ENCODE measurements around the gene SPNS2.

Gene SPNS2

DNA sequence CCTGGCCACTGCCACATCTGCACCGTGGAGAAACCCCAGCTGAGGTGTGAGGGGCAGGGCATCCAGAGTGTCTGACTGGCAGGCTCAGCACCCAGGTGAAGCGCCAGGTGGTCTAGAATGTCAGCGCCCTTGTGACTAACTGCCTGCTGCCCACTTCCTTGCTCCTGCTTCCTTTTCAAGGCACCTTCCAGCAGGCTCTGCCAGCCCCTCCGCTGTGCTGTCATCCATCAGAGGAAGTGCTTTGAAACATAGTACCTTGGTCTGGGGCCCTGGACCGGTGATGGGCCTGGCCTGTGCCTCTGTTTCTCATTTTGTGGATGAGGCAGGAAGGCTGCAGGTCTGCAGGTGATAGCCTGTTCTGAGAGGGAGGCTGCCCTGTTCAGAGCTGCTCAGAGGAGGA lies 5.5 kb downstream of the SPNS2 start:
- DNase-seq: no peak

GRCh38 chr17:4505187-4505586 lies 6.5 kb downstream of the SPNS2 start:
- DNase-seq: no peak

- no peak for DNase-seq
Observed at GRCh38 chr17:4506175-4506813, 7.6 kb downstream of the SPNS2 start.

GRCh38 chr17:4506892-4507291 lies 8.2 kb downstream of the SPNS2 start:
- DNase-seq: no peak

- no peak for DNase-seq
Observed at GRCh38 chr17:4507361-4508111, 8.9 kb downstream of the SPNS2 start.

GRCh38 chr17:4508207-4508606 lies 9.5 kb downstream of the SPNS2 start:
- no peak for DNase-seq

- no peak for DNase-seq
Observed at GRCh38 chr17:4509401-4509800, 10.7 kb downstream of the SPNS2 start.

GRCh38 chr17:4509923-4510617 lies 11.4 kb downstream of the SPNS2 start:
- no peak for DNase-seq

GRCh38 chr17:4510618-4510941 lies 11.9 kb downstream of the SPNS2 start:
- no peak for DNase-seq

DNA sequence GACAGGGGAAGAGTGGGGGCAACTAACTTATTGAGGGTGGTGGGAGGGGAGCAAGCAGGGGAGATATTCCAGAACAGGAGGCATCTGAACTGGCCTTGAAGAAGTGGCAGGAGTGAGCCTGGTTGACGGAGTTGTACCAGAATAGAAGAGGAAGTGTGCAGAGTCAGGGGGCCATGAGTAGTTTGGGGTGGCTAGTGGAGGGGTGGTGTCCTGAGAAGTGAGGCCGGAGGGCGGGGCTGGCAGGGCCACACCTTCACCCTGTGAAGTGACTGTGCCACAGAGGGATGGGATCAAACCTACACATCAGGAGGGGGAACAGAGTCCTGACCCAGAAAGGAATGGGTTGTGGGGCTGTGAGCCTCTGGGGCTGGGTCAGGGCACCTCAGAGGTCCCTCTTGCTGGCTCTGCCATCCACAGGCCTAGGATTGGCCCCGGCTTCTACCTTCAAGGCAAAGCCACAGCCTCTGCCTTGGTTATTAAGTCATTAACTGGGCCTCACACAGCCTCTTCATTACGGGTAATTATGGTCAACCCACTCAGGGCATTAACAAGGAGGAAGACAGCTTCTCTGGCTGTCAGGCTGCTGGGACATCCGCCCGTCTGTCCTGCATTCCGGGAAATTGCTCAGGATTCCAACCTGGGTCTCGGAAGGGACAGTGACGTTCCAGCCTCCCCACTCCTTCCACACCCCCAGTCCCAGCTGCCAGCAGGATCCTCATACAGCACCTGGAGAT lies 12.7 kb downstream of the SPNS2 start:
- no peak for DNase-seq

GRCh38 chr17:4512156-4513112 lies 13.8 kb downstream of the SPNS2 start:
- no peak for DNase-seq

DNA sequence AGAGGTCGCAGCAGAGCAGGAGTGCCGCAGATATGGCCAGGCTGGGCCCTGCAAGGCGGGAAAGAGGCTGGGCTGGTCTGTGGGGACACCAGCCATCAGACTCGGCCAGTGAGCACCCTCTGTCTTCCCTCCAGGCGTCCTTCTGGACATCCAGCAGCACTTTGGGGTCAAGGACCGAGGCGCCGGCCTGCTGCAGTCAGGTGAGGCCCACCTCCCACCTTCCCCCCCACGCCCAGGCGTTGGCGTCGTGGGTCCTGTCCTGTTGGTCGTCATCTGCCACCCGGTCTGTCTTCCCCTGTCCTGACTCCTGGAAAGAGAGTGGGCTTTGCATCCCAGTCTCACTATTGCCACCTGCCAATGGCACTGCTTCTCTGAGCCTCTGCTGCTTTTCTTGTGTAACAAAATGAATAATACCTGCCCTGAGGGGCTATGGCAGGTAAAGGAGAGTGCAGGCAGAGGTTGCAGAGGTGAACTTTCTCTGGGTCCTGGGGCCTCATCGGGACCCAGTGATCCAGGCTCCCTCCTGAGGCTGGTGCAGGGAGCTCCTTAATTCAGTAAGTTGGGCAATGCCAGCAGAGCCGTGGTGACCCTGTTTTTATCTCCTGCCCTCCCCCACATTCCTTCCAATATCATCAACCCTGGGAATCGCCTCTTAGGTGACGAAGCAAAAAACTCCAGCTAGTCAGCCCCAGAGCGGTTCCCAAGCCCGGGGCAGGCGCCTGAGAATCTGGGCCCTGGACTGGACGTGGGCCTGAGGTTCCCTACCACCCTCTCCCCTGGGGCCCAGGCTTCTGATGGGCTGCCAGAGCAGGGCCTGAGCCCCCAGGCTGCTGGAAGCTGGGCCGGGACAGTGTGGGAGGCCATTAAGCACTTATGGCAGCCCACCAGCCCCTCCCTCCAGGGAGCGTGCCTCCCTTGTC lies 14.7 kb downstream of the SPNS2 start:
- DNase-seq: no peak

DNA sequence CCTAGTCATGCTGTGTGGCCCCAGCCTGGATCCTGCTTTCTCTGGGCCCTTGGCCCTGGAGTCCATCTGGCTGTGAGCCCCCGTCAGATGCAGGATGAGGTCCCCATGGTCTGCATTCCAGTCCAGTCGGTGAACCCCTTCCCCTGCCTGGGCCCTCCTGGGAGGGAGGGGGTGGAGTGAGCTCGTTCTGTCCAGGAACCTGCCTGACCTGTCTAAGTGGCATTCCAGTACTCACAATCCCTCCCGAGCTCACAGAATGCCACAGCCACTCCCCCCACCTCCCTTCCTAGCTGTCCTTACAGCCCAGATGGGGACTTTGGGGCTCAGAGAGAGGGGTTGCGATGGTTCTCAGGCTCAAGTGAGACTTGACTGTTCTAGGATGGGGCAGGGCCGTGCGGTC lies 15.5 kb downstream of the SPNS2 start:
- no peak for DNase-seq

DNA sequence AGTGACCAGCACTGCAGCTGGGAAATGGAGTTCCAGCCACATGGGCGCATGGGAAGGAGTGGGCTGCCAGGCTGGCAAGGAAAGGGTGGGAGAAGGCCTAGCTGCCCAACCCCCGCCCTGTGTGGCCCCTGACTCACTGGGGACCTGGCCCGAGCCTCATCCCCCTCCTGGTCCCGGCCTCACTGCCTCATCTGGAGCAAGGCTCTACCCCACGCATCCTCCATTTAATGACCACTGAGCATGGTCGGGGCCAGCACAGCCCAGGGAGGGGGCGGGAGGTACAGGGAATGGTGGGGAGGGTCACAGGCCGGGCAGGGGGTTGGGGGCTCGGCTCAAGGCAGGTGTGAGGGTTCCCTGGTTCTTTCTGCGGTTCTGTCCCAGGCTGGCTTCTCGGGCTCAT lies 16.1 kb downstream of the SPNS2 start:
- DNase-seq: no peak

DNA sequence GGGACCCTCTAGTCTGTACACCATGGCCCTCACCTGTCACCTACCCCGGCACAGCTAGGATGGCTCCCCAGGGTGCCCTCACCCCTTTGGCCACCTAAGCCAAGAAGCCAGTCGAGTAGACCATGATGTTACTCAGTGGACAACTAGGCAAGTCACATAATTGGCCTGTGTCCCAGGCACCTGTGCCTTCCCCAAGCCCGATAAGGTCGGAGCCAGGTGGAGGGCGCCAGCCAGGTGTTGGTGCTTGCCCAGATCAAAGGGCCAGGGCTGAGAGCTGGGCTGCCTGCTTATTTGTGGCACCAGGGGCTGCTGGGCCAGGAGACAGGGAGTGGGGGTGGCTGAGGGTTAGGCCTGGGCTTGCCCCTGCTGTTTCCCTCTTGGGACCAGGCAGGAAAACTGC lies 16.8 kb downstream of the SPNS2 start:
- DNase-seq: no peak

DNA sequence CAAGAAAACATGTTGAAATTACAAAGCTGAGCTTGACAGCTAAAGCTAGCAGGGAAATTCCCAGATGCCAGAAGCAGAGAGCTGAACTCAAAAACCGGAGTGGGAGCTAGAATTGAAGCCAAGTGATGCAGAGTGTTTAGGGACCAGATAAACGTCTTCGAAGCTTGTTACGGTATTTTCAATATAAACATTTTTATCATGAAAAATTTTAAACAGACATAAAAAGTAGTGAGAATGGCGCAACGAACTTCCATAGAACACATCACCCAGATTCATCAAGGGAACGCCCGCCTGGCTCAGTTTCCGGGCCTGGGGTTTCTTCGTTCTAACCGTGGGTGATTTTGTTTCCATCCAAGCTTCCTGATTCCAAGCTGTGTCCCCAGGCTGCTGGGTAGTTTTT lies 18.1 kb downstream of the SPNS2 start:
- DNase-seq: no peak

DNA sequence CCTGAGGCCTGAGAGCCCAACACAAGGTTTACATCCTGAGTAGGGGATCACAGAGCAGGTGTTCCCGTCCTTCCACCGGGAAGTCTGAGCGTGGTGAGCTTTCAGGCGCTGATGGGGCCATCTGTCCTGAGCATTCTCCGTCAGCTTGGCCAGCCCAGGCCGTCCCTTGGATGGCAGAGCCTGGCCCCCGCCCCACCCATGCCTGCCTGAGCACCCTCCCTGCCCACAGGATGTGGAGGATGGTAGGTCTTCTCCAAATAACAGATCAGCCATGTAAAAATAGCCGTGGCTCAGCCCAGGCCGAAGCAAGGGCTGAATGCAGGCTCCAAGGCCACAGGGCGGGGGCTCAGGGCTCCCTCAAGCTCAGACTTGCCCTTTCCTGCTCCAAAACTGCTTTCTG lies 20.2 kb downstream of the SPNS2 start:
- DNase-seq: no peak

DNA sequence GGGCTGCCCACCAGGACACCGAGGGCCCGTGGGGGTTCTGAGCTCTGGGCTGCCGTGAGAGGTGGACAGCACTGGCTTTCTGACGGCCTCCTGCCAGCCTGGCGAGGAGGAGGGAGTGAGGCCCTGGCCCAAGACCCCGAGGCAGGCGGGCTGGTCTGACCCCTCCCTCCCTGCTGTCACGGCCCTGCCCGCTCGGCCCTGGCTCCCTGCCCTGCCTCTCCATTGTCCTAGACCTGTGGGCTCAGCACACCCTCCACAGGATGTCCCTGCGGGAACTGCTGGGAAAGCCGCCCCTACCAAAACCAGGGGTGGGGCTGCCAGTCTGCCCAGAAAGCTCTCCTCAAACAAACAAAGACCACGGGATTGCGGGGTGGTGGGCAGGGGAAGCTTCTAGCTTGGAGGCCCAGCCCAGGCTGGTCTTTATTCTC lies 20.7 kb downstream of the SPNS2 start:
- DNase-seq: no peak

GRCh38 chr17:4520060-4520893 lies 21.6 kb downstream of the SPNS2 start:
- DNase-seq: no peak

DNA sequence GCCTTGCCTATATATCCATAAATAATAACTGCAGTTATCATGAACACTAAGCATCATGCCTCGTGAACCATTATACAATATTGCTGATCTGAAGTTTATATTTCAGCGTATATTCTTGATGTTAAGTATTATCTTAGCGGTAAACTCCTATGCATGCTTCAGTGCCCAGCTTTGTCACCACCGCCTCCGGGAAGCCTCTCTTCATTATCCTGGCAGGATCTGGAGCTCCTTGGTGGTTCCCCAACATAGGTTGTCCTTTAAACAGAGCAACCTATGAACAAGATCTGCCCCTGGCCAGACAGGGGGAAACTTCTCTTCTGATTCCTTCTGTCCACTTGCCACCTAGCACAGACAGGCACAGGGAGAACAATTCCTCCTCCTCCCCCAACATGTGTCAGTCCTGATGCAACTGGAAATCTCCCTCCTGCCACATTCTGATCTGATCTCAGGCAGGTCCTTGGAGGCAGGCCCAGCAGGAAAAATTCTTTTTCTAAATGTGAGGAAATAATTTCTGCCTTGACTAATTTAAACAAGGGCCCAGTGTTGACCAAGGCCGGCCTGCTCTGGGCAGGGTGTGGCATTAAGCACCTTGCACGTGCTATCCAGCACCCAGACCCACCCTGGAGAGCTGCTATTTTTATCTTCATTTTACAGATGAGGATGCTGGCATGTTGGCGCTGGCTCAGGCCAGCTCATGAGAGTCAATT lies 22.4 kb downstream of the SPNS2 start:
- no peak for DNase-seq
